ENCODE measurements around the gene PARP12.

Gene PARP12

DNA sequence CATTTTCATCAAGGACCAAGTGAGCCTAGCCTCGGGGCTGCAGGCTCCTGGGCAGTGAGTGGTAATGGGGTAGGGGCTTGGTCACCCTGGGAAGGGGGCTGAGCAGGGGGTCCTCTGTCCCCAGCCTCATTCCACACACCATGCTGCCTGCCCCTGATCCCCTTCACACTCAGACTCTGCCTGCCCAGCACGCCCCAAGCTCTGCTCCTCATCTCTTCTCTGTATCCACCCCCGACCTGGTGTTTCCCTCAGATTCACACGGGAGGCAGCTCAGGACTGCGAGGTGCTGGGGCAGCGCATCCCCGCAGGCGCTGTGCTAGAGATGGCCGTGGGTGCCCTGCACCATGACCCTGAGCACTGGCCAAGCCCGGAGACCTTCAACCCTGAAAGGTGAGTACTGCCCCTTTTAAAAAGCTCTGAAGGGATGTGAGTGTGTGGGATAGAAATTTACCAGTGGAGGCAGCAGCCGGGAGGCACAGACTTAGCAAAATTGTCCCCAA lies 47.2 kb downstream of the PARP12 start:
- DNase-seq (ENCODE audit: low read depth in 2 of 2) = no peak

DNA sequence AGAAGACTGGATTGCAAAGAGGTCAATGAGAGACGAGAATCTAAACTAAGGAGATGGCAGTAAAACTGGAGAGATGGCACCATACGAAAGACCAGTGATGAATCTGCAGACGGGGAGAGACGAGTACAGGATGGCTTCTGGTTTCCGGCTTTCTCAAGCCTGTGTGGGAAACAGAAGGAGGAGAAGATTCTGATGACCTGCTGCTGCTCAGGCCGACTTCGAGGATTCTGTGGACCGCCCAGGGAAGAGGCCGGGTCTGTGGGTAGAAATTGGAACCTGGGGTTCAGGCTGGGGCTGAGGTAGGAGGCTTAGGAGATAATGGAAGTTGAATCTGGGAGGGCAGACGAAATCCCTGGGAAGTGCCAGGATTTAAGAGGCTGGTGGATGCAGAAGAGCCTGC lies 48.6 kb downstream of the PARP12 start:
- no peak for DNase-seq (ENCODE audit: low read depth in 2 of 2)

DNA sequence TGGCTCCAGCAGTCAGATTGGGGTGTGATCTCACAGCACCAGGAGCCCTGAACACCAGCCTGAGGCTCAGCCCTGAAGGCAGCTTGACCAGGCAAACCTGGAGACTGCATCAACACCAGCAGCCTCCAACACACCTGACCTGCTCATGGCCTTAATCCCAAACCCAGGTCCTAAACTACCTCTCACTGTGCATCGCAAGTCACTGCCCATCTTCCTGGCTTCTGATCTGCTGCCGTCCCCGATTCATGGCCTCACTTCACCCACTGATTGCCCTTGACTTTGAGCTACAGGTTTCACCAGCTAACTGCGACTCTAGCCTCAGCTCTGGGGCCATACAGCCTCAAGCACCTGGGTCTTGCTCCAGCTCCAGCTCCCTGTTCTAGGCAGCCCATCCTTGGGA lies 49.1 kb downstream of the PARP12 start:
- no peak for DNase-seq (ENCODE audit: low read depth in 2 of 2)

DNA sequence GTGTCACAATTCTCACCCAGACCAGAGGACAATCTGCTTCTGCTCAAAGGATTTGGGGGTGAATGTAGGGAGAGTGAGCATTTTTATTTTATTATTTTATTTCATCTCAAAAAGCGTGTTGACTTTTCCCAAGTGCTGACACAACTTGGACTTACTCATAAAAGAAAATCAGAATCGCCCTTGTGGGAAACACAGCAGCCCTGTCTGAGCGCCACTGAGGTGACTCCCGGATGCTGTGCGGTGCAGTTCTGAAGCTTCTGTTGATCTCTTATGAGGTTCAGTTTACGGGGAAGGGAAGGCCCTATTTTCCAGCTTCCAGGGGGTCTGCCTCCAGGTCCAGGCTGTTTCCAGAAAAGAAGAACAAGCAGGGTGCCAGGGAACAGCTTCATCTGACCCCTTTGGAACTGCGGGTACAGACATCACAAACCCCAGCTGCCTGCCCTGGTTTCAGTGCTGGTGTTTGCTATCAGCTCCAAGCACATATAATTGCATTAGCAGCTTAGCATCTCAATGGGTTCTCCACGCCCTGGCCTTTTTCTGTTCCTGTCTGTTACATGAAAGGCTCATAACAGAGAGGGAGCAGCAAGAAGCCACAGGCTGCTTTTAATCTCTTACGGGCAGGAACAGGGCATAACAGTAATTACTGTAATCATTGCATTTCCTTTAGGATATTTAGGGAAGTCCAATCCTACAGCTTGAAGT lies 52.4 kb downstream of the PARP12 start:
- DNase-seq (ENCODE audit: low read depth in 2 of 2) = no peak

DNA sequence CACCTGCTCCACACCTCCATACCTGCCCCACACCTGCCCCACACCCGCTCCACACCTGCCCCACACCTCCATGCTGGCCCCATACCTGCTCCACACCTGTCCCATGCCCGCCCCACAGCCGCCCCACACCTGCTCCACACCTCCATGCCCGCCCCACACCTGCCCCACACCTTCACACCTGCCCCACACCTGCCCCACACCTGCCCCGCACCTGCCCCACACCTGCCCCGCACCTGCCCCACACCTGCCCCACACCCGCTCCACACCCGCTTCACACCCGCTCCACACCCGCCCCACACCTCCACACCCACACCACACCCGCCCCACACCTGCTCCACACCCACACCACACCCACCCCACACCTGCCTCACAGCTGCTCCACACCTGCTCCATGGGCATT lies 53.0 kb downstream of the PARP12 start:
- DNase-seq (ENCODE audit: low read depth in 2 of 2) = no peak

DNA sequence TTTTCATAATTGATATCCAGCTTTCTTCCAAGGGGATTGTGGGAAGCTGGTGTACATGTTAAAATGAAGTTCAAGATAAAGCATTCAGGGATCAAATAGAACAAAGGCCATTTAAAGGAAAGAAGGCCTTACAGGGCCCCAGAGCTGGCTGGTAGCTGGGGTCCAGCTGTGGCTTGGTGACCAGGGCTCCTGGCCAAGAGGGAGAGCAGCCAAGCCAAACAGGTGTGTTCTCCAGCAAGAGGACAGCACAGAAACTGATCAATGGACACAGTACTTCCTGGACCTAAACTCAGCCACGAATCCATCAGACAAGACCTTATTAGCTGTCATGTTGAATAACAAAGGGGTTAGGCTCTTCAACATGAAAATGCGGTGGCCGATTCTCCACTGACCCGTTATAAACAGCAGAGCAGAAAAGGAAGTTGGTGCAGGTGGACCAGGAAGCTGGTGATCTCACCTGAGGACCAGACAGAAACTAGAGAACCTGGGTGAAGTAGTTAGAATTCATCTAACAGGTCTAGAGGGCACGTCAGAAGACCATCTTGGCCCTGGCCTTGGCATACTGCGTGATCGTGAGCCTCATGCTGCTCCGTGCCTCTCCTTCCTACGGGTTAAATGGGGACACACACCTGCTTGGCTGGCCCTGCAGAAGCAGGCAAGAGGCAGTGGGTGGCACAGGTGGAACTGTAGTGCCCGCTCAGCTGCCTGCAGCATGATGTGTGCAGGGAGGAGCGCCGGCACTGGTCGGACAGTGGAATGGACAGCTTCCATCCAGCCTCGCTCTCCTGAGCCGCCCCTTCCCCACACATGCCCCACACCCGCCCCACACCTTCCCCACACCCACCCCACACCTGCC lies 53.8 kb downstream of the PARP12 start:
- no peak for DNase-seq (ENCODE audit: low read depth in 2 of 2)

DNA sequence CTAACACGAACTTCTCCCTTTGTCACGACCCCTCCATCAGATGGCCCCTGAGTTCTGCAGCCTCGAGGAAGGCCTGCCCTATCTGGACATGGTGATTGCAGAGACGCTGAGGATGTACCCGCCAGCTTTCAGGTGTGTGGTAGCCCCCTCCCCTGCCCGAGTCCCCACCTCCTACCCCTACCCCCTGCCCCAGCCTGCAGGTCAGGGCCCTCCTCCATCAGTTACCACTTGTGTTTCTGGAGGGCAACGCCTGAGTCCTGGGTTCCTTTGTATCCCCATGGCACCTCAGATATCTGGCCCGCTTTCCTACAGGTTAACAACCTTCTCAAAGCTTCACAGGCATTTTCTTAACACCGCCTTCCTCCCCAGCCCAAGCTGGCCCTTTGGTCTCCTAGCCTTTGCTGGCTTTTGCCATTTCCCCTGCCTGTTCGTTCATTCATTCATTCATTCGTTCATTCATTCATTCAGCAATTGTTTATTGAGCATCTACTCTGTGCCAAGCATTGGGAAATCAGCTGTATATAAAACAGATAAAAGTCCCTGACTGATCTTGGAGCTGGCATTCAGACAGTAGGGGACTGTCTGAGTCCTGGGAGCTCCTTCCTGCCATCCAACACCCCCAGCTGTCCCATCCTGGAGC lies 55.6 kb downstream of the PARP12 start:
- no peak for DNase-seq (ENCODE audit: low read depth in 2 of 2)

DNA sequence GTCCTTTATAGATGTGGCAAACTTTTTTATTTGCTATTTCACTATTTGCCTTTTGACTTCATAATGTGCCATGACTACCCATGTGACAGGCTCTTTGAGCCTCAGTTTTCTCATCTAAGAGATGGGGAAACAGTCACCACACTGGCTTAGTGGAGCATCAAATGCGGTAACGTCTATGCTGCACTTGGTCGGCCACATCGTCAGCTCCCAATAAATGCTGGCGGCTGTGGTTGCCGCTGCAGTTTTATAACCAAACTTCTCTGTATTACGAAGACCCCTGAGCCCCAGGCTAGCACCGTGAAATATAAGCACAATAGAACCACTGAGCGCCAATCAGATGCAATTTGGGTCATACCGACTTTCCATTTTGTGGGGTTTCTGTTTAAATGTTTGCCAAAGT lies 56.2 kb downstream of the PARP12 start:
- no peak for DNase-seq (ENCODE audit: low read depth in 2 of 2)

DNA sequence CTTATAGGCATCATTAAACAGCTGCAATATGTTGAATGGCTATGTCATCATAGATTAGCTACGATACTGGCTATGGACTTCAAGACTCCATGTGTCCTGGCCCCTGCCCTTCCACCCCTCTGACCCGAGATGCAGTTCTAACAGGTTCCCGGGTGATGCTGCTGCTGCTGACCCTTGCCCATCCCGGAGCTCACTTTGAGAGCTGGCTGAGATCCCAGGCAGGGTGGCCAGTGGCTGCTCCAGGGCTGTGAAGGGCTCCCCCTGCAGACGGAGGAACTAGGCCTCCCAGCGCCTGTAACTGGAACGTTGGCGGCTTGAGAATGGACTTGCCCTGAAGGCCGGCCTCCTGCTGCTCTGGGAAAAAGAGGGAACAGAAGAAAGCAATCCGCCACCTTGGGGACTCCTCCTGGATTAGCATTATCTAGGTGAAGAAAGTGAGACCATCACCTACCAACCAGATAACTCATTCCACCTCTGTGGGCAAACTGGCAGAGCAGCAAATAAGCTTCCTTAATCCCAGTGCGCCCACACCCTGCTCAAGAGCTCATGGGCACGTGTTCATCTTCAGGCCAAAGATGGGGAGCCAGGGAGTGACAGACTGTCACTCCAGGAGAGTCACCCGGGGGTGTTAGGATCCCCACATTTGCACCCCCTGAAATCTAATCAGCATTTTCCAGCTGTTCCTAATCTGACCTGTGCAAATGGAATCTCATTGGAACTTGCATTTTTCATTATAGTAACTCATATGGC lies 56.8 kb downstream of the PARP12 start:
- DNase-seq (ENCODE audit: low read depth in 2 of 2) = no peak

DNA sequence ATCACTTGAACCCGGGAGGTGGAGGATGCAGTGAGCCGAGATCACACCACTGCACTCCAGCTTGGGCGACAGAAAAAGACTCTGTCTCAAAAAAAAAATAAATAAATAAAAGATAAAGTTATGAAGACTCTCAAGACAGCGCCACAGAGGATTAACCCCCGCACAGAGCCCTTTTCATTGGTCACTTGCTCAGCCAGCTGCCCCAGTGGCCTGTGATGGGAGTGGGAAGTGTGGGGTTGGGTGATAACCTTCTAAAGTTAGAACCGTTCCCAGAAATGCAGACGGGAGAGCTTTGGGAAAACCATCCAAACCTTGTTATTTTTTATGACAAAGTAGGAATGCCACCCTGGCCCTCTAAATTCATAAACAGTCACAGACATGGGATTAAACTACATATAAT lies 57.4 kb downstream of the PARP12 start:
- no peak for DNase-seq (ENCODE audit: low read depth in 2 of 2)

DNA sequence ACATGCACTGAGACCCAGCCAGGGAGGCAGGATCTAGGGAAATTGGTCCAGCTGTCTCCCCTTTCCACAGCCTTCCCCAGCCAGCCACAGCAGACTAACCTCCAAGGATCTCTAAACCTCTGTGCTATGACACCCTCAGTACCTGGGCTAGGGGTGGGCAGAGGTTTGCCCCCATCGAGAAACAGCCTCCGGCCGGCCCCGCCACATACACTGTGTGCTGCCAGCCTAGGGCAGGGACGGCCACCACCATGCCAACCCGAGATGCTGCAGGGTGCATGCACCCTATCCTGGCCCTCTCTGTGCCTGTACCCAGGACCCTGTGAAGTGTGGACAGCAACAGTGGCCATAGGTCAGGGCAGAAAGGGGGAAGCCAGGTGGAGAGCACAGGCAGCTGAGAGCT lies 58.1 kb downstream of the PARP12 start:
- no peak for DNase-seq (ENCODE audit: low read depth in 2 of 2)

DNA sequence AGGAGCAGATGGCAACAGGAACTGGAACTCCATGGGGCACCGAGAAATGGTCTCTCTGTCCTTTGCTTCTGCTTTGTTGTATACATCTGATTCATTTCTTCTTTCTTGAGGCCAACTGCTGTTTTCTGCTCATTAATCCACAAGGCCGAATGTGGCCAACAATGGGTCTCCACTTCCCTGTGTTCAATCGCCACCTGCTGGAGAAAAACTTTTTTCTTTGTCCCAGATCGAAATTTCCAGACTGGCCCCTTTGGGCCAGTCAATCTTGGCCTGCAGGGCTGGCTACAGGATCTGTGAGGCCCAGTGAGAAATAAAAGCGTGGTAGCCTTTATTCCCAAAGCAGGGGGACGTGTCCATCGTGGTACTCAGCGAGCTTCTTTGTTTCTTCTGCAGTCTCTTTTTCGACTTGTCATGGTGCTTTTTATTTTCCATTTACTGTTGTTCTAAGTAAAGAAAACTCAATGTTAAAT lies 58.8 kb downstream of the PARP12 start:
- DNase-seq (ENCODE audit: low read depth in 2 of 2) = peak in 1 of 2 experiments; percentile 10

DNA sequence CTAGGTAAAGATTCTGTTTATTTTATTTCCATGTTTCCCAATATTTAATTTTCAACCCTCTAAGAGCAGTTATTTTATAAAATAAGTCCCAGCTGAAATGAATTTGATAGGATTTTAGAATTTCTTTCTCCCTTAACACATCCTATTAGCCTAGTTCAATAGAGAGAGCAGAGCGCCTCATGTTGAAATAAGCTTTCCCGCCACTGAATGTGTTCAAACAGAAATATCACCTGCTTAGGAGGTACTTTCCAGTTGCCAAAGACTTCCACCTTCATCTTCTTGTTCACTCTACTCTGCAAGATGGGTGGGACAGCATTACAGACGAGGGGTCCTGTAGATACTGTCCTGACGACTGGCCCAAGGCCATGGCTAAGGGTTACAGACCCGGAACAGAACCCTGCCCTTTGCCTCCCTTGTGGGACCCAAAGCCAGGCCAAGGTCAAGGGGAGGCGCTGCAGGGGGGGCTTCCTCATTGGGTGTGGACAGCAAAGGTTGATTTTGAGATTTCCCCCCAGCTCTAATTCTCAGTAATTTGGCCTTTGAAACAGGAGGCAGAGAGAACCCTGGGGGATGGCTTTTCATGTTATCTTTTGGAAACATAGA lies 62.0 kb downstream of the PARP12 start:
- DNase-seq (ENCODE audit: low read depth in 2 of 2) = no peak

DNA sequence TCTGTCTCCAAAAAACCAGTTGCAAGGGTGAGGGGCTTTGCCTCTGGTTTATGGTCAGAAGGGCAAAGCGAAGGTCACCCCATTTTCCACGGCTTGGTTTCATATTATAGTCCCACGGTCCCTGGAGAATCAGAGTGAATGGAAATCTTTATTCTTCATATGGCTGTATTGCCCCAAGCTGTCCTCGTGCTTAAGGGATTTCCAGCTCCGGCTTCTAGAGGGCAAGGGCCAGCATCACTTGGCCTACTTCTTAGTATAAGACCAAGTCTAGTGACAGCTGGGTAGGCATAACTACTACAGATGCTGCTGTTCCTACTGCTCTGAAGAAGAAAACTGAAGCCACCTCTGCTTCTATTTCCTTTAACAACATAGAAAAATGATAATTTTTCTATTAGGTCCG lies 63.2 kb downstream of the PARP12 start:
- DNase-seq (ENCODE audit: low read depth in 2 of 2) = no peak

DNA sequence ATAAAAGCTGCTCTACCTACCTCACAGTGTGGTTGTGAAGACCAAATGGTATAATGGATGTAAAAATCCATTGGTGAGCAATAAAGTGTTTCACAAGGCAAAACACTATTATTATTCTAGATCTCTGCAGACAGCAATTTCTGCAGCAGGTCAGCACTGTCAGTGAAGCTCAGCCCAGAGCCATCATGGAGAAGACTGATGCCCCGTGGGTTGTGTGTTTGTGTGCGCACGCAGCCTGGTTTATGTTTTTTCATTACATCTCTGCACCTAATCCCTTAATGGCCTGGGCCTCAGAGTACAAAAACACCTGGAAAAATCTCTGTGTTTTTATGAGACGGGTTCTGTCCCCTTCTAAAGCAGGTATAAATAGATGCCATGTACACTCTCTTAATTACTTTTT lies 64.2 kb downstream of the PARP12 start:
- no peak for DNase-seq (ENCODE audit: low read depth in 2 of 2)

DNA sequence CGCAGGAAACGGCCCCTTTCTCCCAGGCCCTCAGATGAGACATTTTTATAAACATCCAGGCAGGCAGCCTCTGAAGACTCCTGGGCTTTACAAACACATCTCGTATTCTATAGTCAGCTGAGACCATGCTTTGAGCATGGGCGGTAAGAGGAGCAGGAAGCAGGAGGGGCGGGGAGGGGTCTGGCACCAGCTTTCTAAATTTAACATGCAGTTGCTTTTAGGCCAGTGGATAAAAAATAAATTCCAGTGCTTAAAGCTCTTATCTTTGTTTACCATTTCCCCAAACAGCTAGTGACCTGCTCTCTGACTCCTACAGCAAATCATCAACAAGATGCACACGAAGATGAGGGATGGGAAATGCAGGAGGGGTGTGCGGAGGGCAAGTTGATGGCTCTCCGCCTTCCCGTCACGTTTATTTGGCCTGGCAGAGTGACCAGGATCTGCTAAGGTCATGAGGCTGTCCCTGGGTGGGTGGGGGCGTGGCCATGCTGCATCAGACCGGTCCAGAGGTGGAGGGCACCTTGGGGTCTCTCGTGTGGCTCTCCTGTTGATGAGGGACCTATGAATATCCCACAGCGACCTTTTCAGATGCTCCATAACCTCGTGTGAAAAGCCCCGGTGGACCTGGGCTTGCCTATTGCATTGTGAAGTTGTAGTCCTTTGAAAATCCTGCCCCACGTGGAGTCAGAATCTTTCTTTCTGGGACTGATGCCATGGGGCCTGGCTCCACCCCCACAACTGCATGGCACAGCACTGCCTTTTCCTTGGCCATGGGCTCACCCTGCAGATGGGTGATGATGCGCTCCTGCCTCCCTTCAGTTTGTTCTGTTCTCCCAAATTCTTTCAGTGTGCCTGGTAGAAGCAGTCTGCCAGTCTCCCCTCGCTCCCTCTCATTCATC lies 67.5 kb downstream of the PARP12 start:
- DNase-seq (ENCODE audit: low read depth in 2 of 2) = no peak

DNA sequence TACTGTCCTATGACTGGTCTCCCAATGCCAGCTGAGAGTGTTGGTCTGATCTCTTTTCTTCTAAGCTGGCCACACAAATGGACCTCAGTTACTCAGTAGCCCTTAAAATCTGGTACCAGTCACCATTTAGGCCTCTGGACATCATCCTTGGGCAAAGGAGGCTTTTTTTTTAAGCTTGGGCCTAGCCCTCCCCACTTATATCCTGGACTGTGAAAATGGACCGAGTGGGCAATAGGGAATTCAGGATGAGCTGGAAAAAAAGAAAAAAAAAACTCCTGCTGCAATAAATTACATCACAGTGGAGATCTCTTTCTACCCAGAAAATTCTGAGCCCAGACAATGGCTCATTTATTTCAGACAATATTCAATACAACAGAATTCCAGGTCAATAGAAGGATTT lies 68.4 kb downstream of the PARP12 start:
- DNase-seq (ENCODE audit: low read depth in 2 of 2) = no peak

DNA sequence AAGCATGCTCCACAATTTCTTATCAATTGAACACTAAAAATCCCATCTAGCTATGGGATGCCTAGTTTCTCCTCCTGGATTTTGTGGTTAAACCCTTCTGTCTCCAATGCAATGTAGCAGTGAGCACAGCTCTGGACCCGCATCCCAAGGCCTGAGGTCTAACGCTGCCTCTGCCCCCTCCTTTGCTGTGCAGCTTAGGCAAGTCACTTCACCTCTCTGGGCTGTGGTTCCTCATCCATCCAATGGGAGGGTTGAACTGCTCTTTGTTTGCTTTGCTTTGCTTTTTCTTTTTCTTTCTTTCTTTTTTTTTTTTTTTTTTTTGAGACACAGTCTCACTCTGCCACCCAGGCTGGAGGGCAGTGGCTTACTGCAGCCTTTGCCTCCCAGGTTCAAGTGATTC lies 69.2 kb downstream of the PARP12 start:
- DNase-seq (ENCODE audit: low read depth in 2 of 2) = no peak

DNA sequence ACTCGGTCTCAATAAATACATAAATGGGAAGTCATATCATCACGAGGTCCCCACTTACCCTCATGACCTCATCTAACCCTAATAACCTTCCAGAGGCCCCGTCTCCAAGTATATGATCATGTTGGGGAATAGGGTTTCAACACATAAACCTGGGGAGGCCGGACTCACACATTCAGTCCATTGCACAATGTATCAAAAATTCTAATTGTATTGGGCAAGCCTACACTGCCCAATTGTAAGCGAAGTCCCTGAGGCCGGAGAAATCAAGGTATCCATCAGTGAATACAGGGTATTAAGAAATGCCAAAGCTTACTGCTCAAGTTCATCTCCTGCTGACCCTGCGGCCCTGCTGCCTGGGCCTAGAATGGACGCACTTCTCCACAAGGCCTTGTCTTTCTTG lies 69.6 kb downstream of the PARP12 start:
- no peak for DNase-seq (ENCODE audit: low read depth in 2 of 2)

DNA sequence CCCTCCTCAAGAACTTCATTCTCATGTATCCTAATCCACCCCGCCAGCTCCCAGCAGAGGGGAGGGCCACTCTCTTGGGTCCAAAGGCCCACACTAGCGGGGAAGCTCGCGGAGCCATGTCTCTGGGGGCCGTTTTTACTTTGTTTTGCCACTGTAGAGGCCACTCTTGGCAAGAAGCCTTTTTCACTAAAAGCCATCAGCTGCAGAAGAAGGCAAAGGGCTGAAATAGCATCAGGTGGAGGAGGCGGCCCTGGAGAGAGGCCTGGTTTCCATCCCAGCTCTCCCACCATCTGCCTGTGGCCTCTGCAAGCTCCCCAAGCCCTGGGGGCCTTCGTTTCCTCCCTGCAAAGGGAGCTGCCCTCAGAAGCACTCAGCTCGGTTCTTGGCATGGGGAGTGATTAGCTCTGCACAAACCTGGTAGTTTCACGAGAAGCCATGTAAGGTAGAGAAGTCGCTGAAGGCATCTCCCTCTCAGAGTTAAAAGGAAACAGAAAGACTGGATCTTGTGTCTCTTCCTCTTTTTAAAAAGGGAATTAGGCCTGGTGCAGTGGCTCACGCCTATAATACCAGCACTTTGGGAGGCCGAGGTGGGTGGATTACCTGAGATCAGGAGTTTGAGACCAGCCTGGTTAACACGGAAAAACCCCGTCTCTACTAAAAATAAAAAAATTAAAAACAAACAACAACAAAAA lies 70.3 kb downstream of the PARP12 start:
- no peak for DNase-seq (ENCODE audit: low read depth in 2 of 2)
